Measurements from ENCODE around the gene MAP7.

GRCh38 chr6:136471372-136471771 lies 78.8 kb downstream of the MAP7 start:
- TF ChIP-seq POLR2A (IDR thresholded peaks at IDR 0.05) (no peak), CTCF (IDR thresholded peaks at IDR 0.05) (no peak)
